HG02885 (cell line): ENCODE measurements around the gene MCIDAS.
A peak's percentile ranks its signal among the peaks of the same experiment; 100 is the strongest.

Source experiments
- ATAC-seq: cut with Tn5 transposase; IDR thresholded peaks from one replicate; pipeline ENCODE4 v1.9.1; 2021; ENCODE audit warnings: mild to moderate bottlenecking; ENCODE audit not compliant: unreplicated experiment, poor library complexity

MCIDAS gene

DNA sequence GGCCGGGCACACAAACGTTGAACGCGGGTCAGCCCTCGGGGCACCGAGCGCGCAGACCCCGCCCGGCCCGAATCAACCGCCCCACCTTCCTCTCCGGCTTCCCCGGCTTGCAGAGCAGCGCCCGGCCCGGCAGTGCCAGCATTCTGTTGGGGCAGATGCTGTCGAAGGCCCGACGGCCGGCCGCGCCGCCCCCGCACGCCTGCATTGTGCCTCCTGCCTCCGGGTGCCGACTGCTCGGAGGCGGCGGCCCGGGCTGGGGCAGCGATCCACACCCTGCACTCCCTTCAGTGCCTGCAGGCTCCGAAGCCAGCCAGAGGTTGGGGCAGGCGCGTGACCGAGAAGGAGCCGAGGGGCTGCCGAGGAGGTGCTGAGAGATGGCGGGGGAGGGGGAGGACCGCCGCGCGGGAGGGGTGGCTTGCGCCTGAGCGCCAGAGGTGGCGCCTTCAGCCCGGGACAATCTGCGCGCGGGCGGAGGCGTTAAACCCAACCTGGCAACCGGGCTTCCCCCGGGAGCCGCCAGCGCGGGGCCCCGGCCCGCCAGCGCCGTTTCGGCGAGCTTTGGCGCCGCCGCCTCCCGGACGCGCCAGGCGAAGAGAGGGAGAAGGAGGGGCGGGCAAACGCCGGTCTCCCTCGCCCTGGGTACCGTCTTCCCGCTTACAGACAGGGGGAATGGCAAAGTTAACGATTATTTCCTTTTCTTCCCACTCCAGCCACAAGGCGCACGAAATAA, at the start of gene MCIDAS:
TSS of gene MCIDAS (minus strand) at position 382 of the 730 bp plus-strand sequence. CDS start at position 205, 177 bp downstream.
- peak; percentile 43 for ATAC-seq

DNA sequence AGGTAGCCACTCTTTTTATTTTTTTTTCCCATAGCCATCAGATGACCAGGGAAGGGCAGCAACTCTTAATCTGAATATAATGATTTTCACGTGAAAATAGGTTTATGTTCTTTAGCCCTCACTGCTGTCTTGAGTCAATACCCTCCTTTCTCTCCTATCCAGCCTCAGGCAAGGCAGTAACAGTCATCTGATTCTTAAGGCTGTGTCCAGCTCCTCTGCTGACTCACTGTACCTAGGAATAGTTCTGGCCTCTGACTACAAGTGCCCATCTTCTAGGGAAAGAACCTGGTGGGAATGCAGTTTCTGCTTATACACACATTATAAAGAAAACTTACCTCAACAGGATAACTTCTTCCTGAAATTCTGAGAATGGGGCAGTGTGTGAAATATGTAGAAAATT, 49.7 kb upstream of the MCIDAS start:
- no peak for ATAC-seq

DNA sequence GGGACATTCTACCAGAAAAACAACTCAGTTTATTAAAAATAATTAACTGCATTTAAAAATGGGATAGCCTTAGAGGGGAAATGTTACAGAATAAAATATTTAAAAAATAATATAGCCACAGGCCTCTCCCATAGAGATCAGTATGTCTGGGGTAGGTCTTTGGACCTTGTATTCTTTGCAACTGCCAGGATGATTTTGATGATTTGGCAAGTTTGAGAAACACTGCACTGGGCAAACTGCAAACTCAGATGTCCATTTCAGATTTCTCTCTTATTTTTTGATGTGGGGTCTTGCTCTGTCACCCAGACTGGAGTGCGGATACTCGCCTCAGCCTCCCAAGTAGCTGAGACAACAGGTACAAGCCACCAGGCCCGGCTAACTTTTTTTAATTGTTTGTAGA, 31.2 kb upstream of the MCIDAS start:
- no peak for ATAC-seq

DNA sequence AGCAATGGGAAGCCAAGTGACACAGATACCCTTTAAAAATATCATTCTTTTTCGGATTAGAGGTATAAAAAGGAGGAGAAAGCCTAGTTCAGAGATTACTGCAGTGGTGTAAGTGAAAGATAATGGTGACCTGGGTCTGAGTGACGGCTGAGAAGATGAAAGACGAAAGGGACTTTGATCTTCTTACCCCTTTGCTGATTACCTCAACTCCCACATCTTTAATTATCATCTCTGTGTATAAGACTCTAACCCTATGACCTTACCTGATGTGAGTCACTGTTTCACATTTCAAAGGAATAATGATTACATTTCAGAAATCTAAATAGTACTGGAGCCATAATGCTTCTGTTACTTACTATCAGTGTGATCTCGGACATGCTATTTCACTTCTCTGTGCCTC, 27.7 kb upstream of the MCIDAS start:
- ATAC-seq, result no peak

DNA sequence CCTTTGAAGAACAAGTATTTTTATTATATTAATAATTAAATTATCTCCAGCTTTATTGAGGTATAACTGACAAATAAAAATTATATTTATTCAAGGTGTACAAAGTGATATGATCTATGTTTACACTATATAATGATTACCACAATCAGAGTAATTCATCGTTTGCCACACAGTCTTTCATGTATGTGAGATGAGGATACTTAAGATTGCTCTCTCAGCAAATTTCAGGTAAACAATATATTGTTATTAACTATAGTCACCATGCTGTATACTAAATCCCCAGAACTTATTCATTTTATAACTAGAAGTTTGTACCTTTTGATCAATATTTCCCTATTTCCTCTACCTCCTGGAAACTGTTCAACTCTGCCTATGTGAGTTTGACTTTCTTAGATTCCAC, 22.9 kb upstream of the MCIDAS start:
- no peak for ATAC-seq

DNA sequence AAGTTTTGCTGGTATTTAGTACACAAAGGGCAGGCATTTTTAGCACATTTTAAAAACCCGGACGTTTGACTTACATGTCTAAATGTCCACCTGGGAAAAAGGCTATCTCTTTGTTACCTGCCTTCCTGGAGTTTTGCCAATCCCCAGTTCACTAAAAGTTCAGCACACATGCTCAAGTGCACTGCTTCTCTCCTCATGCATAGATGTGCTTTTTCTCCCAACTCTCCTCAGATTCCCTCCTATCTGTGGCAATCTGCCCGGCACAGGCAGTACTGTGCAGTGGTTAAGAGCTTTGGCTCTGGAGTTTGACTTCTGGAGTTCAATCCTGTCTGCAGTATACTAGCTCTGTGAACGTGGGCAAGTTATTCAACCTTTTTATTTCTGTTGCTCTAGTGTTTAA, 14.6 kb upstream of the MCIDAS start:
- no peak for ATAC-seq

DNA sequence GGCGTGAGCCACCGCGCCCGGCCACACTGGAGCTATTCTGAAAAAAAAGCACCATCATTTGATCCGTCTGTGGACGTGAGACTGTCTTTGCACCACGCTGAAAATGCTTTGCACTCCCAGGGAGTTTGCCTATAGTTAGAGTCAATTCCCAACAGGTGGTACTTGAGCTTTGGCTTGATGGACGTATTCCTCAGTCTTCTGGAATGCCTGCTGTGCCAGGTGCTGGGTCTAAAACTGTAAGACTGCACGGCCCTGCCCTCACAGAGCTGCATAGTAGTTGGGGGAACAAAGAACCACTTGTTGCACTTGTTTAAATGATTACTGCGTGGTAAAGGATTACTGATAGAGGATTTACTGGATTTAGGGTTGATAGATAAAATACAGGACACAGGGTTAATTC, 9.7 kb upstream of the MCIDAS start:
- no peak for ATAC-seq

DNA sequence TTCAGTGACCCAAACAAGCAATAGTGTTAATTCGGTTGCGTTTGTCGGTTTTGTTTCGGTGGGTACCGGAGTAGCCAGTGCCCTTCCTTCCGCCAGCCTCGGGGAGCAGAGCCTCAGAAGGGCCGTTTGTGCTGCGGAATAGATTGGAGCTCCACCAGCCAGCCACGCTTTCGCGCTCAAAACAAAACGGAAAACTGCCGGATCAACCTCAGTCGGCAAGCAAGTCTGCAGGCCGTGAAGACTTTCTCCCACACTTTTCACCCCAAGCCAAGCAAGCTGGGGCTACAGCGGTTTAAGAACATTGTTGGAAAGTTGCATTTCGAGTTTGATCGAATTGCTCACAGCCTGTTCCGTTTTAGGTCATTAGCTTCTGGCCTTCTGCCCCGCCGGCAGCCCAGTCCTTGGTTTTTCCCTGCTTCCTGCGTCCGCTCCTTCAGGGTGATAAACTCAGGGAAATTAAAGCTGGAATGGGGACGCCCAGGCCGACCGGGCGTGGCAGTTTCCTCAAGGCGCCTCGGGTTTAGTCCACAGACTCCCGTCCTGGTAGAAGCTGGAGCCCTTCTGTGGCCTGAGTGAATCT, 7.1 kb upstream of the MCIDAS start:
- ATAC-seq, result no peak

DNA sequence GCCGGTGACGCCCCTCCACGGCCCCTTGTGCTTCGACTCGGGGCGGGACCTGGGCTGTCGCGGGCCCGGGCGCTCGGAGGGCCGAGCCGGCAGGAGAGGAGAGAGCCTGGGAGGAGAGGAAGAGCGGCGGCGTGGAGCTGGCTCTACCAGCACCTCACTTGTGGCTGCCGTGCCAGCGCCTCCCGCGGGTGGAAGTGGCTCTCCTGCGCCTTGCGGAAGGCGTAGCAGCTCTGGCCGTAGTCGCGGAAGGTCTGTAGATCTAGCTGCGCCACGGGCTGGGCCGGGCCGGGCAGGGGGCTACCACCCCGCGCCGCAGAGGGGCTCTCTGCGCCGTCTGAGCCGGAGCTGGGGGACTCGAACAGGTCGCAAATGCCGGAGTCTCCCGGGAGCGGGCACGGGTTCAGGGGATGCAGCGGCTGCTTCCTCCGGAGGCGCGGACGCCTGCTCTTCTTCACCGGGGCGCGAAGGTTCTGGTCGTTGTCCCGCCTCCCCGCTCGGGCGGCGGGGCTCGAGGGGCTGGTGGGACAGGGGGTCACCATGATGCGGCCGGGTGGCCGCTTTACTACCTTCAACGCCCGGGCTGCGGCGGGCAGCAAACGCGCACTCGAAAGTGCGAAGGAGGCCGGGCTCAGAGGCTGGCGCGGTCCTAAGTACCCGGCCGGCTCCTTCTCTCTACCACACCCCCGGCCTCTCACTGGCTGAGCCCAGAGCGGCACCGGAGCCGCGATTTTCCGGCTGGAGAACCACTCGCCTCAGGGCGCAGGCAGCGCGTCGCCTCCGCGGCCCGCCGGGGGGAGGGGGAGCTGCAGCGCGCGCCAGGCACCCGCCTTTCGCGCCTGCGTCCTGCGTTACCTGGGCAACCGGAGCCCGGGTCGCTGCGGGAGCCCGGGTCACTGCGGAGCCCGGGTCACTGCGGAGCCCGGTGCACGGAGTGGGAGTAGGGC, 6.1 kb upstream of the MCIDAS start, which contains the start of gene CCNO:
TSS of gene CCNO (minus strand) at position 624 of the 944 bp plus-strand sequence. CDS start at position 539, 85 bp downstream.
- peak; percentile 61 for ATAC-seq

DNA sequence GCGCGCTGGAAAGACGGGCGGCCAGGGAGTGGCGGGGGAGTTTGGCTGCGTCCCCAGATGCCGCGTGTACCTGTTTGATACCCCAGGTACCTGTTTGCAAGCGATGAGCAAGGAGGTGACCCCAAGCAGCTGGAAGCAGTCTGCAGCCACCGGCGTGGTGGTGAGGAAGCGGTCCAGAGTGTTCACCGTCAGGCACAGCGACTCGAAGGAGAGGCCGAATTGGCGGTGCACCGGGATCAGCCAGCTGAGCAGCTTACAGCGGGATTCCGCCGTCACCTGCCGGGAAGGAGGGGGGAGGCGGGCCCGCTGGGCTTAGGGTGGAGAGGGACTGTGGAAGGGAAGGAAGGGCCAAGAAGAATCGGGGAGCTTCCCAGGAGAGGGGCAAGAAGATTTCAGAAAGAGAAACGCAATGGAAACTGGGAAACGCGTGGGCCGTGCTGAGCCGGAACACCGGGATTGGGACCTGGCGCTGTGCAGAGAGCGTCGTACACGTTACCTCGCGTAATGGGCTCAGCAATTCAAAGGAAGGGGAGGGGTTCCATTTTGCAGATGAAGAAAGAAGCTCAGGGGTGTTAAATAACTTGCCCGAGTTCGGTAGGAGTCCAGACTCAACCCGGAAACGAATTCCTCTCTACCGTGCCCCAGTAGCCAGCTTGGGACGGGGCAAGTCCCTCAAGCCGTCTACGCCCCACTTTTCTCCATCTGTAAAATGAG, 5.3 kb upstream of the MCIDAS start:
- no peak for ATAC-seq

DNA sequence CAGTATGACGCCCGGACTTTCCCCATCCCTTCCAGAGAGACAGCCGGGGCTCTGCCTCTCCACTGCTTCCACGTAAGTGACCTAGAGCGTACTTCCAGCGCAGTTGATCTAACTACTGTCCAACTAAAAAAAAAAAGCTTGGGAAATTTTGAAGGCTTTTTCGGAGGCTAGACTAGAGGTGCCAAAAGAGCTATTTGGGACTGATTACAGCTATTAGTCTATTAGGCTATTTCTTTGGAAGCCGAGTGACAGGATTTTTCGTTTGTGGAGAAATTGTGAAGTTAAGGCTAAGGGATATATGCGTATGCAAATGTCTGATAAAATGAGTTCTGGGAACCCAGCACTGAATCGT, 4.8 kb upstream of the MCIDAS start:
- ATAC-seq, result no peak

DNA sequence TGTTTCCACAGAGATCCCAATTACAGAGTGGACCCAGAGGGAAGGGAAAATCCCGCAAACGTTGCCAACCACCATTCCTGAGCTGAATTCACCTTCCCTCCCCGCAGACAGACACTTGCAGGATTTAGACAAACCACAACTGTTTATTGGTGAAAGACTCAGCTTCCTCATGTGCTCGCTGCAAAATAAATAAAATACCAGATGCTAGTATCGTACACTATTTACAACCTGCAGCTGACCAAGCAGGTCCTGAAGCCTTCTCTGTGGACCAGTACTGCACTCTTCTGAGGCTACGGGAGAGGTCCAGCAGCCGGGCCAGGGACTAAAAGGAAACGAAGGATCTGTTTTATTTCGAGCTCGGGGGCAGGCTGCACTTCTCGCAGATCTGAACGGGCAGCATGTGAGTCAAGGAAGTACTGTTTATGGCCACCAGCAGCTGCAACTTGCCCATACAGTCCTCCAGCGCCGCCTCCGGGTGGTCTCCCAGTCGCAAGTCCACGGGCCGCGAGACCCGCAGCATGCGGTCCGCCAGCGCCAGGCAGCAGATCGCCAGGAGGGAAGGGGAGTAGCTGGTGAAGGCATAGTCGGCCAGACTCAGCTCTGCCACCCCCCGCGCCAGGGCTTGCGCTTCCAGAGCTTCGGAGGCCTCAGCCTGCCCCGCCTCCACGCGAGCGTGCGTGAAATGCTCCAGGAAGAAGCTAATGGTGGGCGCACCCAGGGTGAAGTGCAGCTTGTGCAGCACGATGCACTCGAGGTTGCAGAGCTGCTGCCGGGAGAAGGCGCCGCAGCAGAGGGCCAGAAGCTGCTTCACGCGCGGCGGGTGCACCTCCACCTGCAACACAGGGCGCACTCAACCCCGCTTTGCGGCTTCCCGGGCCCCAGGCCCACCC, 4.2 kb upstream of the MCIDAS start:
- ATAC-seq, result no peak

DNA sequence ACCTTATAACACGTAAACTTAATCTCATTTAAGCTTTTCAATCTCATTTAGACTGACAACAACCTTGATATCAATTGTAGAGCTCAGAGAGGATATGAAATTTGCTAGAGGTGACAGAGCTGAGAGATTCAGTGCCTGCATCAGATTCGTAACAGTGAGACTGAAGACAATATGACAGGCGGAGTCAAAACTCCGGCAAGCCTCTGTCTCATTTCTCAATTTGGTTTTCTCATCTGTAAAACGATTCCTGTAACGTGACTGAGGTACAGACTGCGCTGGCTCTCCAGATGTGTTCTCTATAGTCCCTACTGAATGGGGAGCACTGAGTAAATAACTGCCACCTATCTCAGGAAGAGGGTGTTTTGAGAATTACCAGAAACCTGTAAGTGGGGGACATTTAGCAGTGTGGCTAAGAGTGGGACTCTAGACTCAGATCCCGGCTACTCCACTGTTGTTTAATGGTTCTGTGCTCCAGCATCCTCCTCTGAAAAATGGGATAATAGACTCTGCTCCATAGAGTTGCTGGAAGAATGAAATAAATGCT, 3.0 kb upstream of the MCIDAS start:
- no peak for ATAC-seq

DNA sequence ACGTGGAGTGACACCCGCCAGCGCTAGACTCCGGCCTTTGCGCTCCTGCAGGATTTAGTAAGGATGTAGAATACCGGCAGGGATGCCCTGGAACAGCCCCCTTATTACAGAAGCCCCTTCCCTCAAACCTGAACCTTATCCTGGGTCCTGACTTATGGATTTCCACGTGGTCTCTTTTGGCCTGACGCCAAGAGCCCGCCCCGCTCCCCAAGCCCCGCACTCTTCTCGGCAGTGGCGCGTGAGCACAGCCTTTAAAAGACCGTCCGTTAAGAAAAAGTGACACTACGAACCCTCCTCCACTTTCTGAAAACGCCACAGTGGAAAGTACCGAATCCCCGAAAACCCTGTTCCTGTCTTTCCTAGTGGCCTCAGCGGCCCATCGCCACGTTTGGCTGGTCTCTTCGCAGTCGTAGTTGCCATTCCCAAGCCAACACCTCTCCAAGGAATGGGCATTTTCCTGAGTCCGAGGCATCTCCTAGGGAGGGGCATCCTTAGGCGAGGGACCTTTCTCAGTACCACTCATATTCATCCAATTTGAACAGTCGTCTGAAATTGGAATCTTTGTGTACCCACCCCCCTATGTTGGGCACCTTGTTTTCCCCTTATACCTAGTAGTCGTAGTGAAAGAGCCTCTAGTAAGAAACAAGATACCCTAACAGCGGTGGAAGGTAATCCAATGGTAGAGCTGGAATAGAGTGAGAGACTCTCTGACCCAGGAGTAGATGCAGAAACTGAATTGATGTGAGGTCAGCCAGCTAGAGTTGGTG, 732 bp upstream of the MCIDAS start:
- no peak for ATAC-seq

DNA sequence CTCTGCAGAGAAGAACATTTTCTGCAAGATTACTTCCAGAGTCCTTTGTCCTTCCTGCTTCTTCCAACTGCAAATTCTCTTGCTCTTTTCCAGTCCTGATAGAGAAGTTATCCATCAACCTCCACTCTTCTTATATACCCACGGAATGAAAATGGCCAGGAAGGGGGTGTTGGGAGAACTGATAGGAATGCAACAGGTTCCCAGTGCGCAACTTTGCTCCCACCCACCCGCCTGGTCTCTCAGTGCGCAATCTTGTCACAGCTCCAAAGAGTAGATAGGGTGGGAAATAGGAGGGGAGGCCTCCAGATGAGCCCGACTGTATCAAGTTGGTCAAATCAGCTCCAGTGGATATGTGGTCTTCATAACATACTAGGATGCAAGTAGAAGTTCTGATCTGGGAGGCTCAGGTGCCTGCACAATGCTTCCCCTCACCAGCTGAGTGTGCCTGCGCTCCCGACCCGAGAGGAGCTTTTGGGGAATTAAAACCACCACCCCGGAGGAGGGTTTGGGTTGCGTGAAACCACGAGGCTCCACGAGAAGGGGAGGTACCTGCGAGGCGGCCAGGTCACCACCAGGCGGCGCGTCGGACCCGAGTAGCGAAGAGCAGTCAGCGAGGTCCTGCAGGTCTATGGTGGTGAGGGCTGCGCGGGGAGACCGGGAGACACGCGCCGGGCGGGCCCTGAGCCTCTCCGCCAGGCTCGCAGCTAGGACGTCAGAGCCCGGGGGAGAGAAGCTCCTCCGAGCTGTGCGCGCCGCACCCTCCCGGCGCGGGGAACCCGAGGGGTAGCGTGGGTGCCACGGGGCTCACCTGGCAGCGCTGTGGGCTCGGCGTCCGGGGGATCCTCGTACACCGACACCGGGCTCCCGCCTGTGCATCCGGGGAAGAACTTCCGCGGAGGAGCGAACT, 835 bp downstream of the MCIDAS start:
- ATAC-seq, result peak; percentile 64

DNA sequence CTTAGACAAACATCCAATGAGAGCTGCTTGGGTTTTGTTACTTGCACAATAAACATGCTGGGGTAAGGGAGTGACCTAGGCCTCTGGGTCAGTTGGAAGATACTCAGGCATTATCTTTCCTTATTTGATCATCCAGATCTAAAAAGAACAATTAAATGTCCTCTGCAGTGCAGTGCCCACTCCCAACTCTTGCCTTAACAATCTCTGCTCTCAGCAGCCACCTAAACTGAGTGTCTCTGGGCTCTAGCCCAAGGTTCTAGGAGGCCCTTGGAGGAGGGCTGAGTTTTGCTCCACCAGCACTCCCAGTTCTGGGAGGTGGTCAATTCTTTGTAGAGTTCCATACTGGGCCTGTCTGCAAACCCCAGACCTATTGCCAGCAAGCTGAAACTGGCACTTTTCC, 1.8 kb downstream of the MCIDAS start:
- no peak for ATAC-seq

DNA sequence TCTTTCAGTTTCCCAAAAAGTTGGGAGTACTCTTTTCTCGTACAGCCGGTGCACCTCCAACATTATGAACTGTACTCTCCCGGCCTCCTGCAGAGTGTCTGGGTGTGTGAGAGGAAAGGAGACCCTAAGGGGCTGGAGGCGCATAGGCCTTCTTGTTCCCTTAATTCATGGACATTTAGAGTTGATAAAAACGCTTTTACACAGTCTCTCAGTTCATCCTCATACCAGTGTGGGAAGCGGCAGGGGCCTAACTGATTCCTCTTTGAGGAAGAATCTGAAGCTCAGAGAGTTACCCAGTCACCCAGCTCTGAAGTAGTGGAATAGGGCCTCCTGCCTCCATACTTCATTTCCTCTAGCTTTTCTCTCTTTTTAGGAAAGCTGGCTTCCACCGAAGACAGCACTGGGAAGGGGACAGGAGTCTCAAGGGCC, 3.3 kb downstream of the MCIDAS start:
- no peak for ATAC-seq
